Posterior vena cava (tissue), 2 donors: Measurements from ENCODE around the gene SEC24D. TPM values are rescaled to one million over a fixed set of nuclear protein-coding genes. Genes with fewer than 3 reads are reported as not detected.
A peak's percentile ranks its signal among the peaks of the same experiment; 100 is the strongest.

Source experiments
- DNase-seq: peaks from one replicate; pipeline ENCODE4 v3.0.0-alpha.2; 2020; ENCODE audit warnings: low spot score
- intact Hi-C, 2 donors: fragments of 100-400 bp; cut with DNase I; formaldehyde crosslinking; loops; one replicate each; pipeline versions ENCODE4 v1.14.1 to v1.14.2; 2022 to 2023
- total RNA-seq, 2 donors: library from RNA; stranded (reverse); fragmentation: NEBNext Ultra II Directional; extraction: Animal tissue kit (Norgen Biotek cat#: 25700); gene quantifications; one replicate each; pipeline ENCODE4 v1.2.1, GENCODE V29; 2021
- donor health status: DM: yes; HTN: yes; CAD: no.
- donor health status: DM: yes; HTN: yes; CAD: no.

Gene SEC24D
- total RNA-seq, 2 donors from 2014 or later = 103 to 117 TPM

DNA sequence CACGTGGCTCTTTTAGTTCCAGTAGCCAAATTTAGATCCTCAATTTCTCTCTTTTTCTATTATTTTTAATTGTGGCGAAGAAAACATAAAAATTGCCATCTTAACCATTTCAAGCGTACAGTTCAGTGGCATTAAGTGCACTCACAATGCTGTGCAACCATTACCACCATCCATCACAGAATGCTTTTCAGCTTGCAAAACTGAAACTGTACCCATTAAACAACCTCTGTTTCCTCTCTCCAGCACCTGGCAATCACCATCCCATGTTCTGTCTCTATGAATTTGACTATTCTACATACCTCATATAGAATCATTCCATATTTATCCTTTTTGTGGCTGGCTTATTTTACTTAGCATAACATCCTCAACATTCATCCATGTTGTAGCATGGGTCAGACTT is 75.8 kb downstream of the SEC24D start:
- intact Hi-C loops = no loop called here
- no peak for DNase-seq

DNA sequence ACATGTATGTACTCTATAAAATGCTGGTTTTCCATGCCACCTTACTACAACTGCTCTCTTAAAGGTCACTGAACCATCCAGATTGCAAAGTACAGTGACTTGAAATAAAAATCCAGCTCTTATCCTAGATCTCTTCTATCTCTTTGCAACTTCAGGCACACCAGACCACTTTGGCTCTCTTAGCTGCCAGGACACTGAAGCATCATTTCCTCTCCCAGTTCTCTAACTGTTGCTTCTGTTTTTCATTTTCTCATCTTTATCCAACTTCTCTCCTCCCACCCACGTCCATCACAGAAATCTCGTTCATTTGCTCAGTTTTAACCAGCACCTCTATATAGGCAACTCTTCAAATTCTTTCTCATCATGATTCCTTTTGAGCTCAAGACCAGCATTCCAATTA is 76.4 kb downstream of the SEC24D start:
- intact Hi-C loops = no loop called here
- DNase-seq = no peak

DNA sequence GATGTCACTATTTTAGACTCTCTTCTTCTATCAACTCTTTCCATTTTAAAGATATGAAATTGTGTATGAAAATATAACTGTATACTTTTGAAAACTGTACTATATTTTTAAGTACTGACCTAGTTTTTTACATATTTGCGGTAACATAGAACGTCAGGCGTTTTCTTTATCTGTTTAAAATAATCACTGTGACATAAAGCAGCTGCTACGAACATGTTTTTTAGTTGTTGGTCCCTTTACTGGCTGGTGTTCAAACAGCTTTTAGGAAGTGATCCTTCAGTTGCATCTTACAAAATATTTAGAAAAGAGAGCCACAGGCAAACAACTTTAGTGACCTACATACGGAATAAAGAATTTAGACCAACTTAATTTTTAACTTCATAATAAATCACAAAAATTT is 77.6 kb downstream of the SEC24D start:
- intact Hi-C loops = no loop called here
- DNase-seq = no peak

DNA sequence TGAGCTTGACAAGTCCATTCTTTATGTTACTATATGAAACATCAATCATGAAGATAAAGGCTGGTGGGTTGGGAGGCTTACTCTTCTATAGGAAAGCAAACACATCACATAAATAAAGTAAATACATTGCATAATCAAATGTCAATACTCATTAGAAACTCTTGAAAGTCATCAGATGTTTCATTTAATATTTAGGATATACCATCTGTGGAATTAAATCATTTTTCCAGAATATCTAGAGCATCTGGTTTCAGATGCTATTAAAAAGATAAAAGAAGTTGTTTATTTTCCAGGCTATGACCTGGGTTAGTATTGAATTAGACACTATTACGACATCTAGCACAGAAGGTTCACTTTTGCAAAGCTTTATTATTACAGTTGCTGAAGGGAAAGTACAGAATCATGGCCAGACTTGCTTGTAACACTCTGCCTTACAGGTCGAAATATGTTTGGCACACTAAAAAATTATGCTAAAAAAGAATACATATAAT is 78.1 kb downstream of the SEC24D start:
- no peak for DNase-seq
- intact Hi-C loops = no loop called here

DNA sequence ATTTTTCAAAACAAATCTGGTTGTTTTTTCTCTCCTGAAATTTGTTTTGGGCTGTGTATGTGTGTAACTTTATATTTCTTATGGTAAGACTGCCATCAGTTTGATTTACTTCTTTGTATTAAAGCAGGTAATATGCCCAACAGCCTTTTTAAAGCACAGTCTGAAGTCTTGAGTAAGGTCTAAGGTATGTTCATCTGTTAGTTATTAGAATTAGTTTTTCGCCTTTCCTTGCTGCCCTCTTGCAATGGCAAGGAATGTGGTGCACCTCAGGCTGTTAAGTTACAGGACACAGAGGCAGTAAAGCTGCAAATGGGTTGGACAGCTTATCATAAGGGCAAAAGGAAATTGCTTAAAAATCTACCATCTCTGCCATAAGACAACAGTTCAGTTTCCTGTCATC is 79.0 kb downstream of the SEC24D start:
- no peak for DNase-seq
- intact Hi-C loops = no loop called here

DNA sequence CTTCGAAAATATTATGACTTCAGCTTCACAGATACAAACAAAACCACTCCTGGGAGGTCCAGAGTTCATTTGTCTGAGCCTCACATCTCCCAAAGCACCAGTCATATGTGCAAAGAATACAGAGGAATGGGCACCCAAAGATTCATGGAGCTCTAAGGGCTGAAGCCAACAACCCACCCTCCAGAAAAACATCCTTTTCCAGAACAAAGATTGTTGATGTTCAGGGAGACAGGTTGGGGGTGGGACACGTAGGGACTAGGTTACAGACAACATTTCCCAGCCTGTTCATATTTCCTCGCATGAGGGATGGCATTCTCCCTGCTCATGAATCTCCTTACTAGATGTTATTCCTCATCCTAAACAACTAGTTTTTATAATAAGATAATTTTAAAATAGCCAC is 79.5 kb downstream of the SEC24D start:
- intact Hi-C loops = no loop called here
- no peak for DNase-seq

DNA sequence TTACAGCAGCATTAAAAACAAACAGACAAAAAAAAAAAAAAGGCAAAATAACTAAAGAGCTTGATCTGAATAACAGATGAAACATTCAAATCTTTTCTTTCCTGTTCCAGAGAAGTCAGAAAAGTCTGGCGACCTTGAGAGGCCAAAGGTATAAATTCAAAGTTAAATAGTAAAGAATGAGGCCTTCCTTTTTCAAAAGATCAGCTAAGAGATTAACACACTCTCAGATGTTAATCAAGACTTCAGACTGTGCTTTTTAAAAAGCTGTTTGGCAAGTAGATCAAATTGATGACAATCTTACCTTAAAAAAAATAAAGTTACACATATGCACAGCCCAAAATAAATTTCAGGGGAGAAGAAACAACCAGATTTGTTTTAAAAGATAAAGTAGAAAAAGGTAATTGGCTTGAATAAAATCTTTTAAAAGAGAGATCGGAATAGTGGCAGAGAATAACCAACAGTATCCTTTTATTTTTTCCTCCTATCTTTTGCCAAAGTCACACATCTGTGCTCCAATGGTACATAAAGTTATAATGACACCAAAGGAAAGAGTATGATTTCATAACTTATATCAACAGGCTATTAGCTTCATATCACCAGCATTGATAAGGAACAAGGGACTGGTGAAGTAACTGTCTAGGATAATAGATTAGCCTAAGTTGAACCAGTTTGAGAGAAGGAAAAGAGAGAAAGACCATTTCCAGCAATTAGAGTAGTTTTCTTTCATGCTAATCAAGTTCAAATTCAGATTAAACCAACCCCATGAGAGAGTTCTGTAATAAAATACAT is 80.3 kb downstream of the SEC24D start:
- intact Hi-C loops = no loop called here
- DNase-seq = no peak

DNA sequence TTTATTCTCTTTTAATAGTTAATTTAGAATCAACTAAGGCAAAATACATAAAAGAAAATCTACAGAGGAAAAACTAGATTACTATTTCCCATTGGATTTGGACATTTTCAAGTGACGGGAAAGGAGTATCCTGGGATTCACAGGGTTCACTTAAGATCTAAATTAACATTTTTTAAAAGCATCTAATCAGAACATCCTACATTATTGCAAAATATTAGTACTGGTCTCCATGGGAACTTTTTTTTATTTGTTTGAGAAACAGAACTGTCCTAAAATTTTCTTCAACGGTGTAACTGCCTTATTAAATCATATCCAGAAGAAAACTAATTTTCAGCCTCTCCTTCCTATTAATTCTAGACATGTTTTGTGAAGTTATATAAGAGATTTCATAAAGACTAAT is 81.0 kb downstream of the SEC24D start:
- intact Hi-C loops = no loop called here
- no peak for DNase-seq

DNA sequence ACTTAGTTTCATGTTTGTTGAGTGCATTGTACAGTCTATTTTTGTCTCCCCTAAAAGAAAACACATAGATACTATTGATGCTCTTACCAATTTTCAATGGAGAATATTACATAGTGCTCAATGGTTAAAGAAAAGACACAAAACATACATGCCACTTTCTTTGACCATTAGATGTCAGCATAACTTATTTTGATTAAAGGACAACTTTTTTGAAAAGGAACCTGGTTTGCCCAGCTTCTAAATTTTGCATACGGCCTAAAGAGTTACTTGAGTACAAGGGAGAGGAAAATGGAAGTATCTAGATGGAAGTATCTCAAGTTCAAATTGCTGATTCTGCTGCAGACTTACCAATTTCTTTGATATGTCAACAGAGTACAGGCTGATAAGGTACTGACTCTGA is 82.2 kb downstream of the SEC24D start:
- DNase-seq = no peak
- intact Hi-C loops = no loop called here

DNA sequence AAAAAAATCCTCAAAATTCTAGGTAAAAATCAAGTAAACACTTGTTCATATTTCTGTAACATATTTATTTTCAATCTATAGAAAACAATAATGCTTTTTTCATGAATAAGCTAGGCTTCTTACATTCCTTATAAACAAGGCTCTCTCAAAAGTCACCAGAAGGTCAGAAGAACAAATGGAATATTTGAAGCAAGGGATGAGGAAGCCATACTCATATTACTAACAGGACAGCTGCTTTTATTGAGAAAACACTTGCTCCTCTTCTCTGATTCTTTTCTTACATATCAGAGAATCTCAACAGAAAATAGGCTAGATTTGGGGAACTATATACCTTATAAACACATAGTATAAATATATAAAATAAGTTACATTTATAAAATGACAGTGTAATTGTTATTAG is 82.8 kb downstream of the SEC24D start:
- intact Hi-C loops = no loop called here
- no peak for DNase-seq

DNA sequence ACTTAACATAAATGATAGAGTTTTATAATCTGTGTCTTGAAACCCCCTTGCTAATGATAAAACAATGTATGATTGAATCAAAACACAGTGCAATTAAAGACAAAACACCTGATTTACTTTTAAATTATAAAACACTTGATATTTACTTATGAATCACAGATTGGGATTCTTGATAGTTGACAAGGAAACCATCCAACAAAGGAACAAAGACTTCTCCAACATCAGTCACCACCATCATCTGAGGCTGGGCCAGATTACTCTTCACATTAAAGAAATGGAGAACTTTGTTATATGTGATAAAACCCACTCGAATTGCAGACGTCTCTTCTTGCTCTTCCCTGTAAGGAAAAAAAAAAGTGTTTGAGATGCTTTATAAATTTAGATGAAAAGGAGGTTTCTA is 83.4 kb downstream of the SEC24D start:
- DNase-seq = no peak
- intact Hi-C loops = no loop called here

DNA sequence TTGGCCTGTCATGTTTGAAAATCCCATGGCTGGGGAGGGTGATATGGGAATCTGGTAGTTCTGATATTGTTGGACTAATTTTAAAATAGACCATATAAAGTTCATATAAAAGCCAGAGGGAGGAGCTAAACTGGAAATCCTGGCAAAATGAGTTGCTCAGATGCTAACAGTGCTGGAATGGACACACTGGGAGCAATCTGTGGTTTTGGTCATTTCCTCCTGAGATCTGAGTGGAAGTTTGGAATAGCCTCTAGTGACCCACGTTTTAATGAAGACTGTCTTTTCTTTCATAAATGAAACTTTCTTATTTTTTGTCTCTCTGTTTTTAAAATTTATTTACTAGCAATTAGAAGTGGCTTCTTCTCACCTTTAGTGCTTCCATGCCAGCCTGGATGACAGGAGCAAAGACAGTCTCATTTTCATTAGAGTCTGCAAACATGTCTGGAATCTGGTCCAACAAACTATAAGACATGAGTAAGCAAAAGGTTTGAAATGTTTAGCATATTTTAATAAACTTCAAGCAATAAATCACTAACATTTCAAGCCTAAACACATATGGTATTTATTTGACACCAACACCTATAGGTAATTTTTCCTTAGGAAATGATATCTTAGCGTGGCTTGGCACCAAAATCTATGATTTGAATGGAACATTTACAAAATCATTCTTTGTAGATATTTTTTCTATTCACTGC is 84.2 kb downstream of the SEC24D start:
- no peak for DNase-seq
- intact Hi-C loops = no loop called here

DNA sequence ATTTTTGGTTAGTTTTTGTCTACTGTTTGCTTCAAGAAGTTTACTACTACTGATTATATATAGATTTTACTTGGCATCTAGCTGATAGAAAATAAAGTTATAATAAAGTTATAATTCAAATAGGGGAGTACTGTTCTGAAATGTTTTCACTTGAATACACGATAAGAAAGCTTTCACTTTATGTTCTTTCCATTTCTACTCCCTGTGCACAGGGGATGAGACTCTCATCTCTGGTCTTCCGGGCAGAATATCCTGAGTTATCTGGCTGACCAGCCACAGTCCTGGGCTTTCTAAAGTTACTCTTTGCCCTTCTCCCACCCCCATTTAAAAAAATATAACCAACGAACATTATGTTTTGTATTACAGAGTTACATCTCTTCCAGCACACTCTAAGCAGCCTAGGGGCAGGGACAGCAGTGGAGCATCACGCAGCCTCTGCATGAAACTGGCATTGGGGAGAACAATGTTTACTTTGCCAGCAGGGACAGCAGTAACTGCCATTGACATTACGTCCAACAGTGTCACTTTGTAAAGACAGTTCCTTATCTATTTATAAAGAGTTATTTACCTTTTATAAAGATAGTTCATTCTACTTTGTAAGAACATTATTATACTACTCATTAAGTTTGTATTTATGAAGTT is 86.5 kb downstream of the SEC24D start:
- no peak for DNase-seq
- intact Hi-C loops = loop anchor here in 1 of 2 donors (10.0 kb wide), 1 partner anchor 215 kb away; no protein-coding TSS in a partner anchor

DNA sequence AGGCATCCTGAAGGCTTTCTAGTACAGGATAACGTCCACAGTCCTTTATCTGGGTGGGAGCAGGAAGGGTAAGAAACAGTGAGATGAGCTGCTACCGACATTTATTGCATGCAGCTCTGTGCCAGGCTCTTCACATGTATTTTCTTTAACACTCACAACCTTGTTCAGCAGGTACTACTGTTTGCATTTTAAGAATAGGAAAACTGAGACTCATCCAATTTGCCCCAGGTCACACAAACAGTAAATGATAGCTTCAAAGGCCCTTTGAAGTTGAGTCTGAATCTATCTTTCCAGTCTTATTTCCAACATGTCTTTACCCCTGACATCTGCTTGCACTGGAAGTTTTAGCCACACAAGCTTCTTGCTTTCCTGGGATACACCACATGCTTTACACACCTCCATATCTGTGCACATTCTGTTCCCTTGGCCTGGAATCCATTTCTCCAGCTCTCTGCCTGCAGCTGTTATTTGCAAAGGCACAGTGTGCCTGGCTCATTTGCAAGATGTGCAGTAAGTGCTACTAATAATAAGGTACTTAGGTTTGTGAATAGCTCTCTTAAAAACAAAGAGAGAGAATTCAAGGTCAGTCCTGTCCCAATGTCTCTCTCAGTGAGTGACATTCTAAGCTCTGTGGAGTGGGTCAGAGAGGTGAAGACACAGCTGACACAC is 89.5 kb downstream of the SEC24D start:
- no peak for DNase-seq
- intact Hi-C loops = loop anchor here in 1 of 2 donors (10.0 kb wide), 1 partner anchor 218 kb away; no protein-coding TSS in a partner anchor

DNA sequence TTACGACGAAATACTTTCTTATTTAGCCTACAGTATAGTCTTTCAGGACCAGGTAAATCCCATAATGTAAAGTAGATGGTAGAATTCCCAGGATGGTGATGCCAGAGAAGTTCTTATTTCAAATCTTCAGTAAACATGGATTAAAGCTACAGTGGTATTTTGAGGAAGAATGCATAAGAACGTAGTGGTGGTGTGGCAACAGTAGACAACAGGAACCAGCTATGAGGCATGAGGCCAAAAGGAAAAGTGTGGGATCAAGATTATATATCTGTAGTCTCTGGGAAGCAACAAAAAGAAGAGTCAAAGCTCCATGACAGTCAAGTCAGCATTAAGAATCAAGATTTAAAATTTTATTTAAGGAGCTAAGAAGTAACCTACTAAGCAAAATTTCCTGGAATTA is 90.6 kb downstream of the SEC24D start:
- no peak for DNase-seq
- intact Hi-C loops = loop anchor here in 1 of 2 donors (10.0 kb wide), 1 partner anchor 219 kb away; no protein-coding TSS in a partner anchor

DNA sequence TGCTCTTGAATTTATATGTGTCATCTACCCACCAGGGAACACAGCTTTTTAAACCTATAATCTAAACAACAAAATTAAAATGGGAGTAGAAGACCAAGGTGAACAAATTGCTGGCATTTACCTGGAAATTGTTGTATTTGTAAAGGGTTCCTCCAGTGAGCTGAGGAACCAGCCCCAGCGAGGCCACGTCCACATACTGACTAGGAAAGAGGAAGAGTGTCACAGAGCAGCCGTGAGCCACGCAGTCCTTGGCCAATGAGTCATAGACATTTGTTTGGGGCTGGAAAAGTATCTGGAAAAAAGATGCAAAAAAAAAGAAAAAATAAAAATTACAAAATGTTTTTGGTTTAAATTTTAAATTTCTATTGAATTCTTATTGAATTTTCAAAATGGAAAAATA is 92.1 kb downstream of the SEC24D start:
- intact Hi-C loops = loop anchor here (2.0 to 10.0 kb wide), 2 partner anchors 29 to 221 kb away; no protein-coding TSS in a partner anchor
- DNase-seq = peak; percentile 80

DNA sequence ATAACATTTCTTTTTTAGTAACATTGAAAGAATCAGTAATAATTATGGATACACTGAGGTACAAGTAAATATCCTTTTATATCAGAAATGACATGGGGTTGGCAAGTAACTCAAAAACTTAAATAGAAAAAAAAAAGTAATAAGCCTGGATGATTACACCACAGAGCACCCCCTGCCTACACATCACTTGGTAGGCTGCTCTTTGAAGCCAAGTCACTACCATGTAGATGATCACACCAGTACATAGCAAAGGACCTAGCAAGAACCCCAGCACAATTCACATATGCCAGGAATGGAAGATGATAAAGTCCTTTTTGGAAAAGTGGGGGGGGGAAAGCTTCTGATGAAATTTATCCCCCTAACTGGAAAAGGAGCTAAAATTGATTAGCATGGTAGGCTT is 93.9 kb downstream of the SEC24D start:
- no peak for DNase-seq
- intact Hi-C loops = loop anchor here (2.0 to 10.0 kb wide), 2 partner anchors 31 to 223 kb away; no protein-coding TSS in a partner anchor

DNA sequence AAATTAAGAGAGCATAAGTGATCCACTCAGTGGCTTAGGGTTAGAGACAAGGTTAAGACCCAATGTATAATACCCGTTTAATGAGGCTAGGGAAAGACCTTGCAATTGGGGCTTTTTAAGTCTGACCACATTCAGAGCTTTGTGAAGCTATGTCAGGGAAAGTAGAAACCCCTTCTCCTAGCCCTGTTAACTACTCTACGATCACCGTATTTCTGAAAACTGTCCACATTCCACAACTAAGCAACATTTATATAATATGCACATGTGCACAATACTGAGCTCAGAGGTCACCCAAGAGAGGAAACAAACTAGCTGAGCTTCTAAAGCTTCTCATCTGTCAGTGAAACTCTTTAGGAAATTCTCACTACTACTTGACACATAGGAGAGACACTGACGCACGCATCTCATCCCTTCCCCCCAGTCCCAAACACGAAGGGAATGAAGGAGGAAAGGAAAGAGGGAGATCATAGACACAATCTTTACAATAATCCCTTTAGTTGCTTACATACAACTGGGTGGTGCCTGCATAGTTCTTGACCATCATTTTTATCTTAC is 94.5 kb downstream of the SEC24D start:
- DNase-seq = no peak
- intact Hi-C loops = loop anchor here in 1 of 2 donors (10.0 kb wide), 1 partner anchor 223 kb away; no protein-coding TSS in a partner anchor

DNA sequence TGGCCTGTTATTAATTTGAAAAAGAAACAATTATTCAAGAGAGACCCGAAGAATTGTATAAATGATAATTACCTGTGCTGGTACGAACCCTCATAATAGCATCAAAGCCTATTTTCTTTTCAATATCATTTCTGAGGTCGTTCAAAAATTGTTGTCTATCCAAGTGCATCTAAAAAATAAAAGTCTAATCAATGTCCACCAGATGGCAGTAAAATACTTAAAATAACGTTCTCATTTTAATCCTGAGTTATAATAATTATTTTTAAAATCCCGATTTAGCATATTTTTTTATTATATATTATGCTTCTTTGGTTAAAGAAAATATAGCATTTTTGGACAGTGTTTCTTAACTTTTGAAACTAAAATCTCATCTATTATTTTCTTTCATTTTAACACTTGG is 95.1 kb downstream of the SEC24D start:
- intact Hi-C loops = loop anchor here in 1 of 2 donors (10.0 kb wide), 1 partner anchor 224 kb away; no protein-coding TSS in a partner anchor
- DNase-seq = no peak
